Esophagus squamous epithelium (tissue), 4 donors: ENCODE results near the gene VSX1.

Source experiments
- CTCF ChIP-seq, 6 experiments: fragments of 450-650 bp in 4 of 6; fragments of 200-600 bp in 2 of 6; sonication (generic) in 2 of 6; IDR thresholded peaks; one replicate each; pipeline ENCODE4 v1.5.1; 2016 to 2019; ENCODE audit warnings: antibody characterized with exemption in 6 of 6, mild to moderate bottlenecking in 4 of 6, moderate library complexity in 4 of 6
- POLR2A ChIP-seq, 4 donors: fragments of 450-650 bp; IDR thresholded peaks; one replicate each; pipeline ENCODE4 v1.6.1; 2017; ENCODE audit warnings: antibody characterized with exemption in 4 of 4, mild to moderate bottlenecking in 4 of 4, moderate library complexity in 3 of 4

DNA sequence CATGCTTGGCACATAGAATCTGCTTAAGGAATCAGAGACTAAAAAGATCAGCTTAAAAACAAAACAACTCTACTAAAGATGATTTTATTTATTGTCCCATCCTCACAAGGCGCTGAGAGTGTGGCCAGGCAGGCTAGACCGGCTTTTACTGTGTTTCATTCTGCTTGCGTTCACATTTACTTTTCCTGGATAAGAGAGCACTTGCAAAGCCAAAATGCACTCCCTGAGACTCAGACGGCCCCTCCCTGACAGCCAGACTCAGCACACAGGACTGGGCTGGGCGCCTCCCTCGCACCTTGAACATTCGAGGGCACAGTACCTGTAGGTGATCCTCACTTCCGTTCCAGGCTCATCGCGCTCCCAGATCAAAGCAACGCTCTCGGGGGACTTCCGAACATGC, 34.2 kb downstream of the VSX1 start:
- TF ChIP-seq CTCF (IDR thresholded peaks at IDR 0.05): no peak
- no peak for TF ChIP-seq POLR2A (IDR thresholded peaks at IDR 0.05)
